Measurements from ENCODE around the gene IGFL2. TPM values are rescaled to one million over a fixed set of nuclear protein-coding genes. Genes with fewer than 3 reads are reported as not detected.
"Not testable (repeated sequence)": the region's sequence is repeated elsewhere in the genome, so short reads cannot be mapped to it uniquely, and the experiment has no call there.

The IGFL2 gene
- total RNA-seq, 2 donors from 2014 or later = not detected

- Mint-ChIP-seq H3K27ac (no peak overlapping the region), H3K9me3 (no peaks in the 10 kb centered on the region), H3K36me3 (ENCODE audit: low read depth) (no peaks in the 10 kb centered on the region), H3K4me1 (no peaks in the 10 kb centered on the region), H3K4me3 (no peak overlapping the region), H3K27me3 (peaks cover 55% of the 10 kb centered on the region)
- ATAC-seq (replicated peaks) = no peak
Observed at GRCh38 chr19:46191356-46191755, 43.3 kb downstream of the IGFL2 start.

DNA sequence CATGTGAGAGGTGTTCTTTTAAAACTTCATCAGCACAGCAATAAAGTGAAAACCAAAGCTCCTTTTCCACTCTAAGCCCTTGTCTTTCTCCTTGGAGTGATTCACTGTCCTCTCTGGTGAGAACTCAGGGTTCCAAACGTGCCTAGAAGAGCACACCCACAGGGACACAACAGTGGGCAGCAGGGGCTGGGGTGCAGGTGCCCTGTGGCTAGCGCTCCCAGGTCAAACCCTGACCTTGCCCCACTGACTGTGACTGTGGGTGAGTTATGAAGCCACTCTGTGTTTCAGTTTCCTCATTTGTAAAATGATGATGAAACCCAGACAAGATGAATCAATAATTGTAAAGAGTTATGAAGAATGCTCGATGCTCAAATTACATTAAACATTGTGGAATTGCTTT, 43.9 kb downstream of the IGFL2 start:
- H3K36me3 Mint-ChIP-seq (ENCODE audit: low read depth) = no peaks in the 10 kb centered on the region
- H3K9me3 Mint-ChIP-seq = no peaks in the 10 kb centered on the region
- H3K4me3 Mint-ChIP-seq = no peak overlapping the region
- no peak overlapping the region for H3K27ac Mint-ChIP-seq
- peaks cover 57% of the 10 kb centered on the region for H3K27me3 Mint-ChIP-seq
- no peak for ATAC-seq (replicated peaks)
- H3K4me1 Mint-ChIP-seq = no peaks in the 10 kb centered on the region

DNA sequence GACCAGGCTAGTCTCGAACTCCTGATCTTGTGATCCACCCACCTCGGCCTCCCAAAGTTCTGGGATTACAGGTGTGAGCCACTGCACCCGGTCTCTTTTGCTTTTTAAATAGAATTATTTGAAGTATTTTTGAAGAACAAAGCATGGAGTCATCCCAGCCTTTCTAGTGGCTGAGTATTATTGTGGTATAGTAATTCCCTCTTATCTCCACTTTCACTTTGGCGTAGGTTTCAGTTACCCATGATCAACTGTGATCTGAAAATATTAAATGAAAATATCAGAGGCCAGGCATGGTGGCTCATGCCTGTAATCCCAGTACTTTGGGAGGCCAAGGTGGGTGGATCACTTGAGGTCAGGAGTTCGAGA, 44.6 kb downstream of the IGFL2 start:
- not testable (repeated sequence) for H3K9me3 Mint-ChIP-seq; ATAC-seq (replicated peaks); H3K4me1 Mint-ChIP-seq; H3K4me3 Mint-ChIP-seq; H3K36me3 Mint-ChIP-seq (ENCODE audit: low read depth); H3K27ac Mint-ChIP-seq
- H3K27me3 Mint-ChIP-seq = peaks cover 62% of the 10 kb centered on the region

DNA sequence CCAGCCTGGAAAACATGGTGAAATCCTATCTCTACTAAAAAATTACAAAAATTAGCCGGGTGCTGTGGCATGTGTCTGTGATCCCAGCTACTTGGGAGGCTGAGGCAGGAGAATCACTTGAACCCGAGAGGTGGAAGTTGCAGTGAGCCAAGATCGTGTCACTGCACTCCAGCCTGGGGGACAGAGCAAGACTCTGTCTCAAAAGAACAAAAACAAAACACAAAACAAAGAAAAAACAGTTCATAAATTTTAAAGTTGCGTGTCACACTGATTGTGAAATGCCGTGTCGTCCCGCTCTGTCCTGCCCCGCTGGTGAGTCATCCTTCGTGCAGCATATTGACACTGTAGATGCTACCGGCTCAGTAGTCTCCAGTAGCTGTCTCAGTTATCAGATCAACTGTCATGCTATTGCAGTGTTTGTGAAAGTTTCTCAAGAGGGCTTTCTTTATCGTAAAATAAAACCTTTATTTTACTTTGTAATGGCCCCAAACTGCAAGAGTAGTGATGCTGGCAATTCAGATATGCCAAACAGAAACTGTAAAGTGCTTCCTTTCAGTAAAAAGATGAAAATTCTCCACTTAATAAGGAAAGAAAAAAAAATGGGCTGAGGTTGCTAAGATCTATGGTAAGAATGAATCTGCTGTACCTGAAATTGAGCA, 45.1 kb downstream of the IGFL2 start:
- ATAC-seq (replicated peaks) = peak; percentile 74

DNA sequence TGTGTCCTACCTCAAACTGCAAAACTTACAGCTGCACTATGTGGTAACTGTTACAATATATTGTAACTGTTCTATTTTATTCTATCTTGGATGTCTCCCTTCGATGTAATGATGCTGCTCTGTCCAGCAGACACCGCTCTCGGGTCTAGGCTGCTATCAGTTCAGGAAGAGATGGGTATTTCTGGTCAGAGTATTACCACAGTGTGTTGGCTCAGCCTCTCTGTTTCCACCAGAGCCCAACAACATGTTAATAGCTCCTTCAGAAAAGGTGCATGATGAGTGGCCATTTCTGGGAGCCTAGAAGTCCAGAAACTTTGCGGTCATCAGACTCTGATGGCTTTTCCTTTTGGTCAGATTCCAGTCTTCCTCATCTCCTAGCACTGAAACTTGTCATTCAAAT, 45.6 kb downstream of the IGFL2 start:
- H3K27ac Mint-ChIP-seq = no peak overlapping the region
- no peaks in the 10 kb centered on the region for H3K9me3 Mint-ChIP-seq
- no peaks in the 10 kb centered on the region for H3K36me3 Mint-ChIP-seq (ENCODE audit: low read depth)
- H3K27me3 Mint-ChIP-seq = peaks cover 56% of the 10 kb centered on the region
- ATAC-seq (replicated peaks) = no peak
- H3K4me1 Mint-ChIP-seq = no peaks in the 10 kb centered on the region
- no peak overlapping the region for H3K4me3 Mint-ChIP-seq

More for the DNA sequence above, 45.1 kb downstream of the IGFL2 start:
- Mint-ChIP-seq H3K4me3 (no peak overlapping the region), H3K27me3 (peaks cover 59% of the 10 kb centered on the region), H3K4me1 (no peaks in the 10 kb centered on the region), H3K27ac (no peak overlapping the region), H3K9me3 (no peaks in the 10 kb centered on the region), H3K36me3 (ENCODE audit: low read depth) (no peaks in the 10 kb centered on the region)

GRCh38 chr19:46195104-46195503, 47.1 kb downstream of the IGFL2 start:
- Mint-ChIP-seq H3K27ac (no peak overlapping the region), H3K27me3 (peaks cover 46% of the 10 kb centered on the region), H3K36me3 (ENCODE audit: low read depth) (no peaks in the 10 kb centered on the region), H3K4me3 (no peak overlapping the region), H3K9me3 (no peaks in the 10 kb centered on the region), H3K4me1 (no peaks in the 10 kb centered on the region)
- no peak for ATAC-seq (replicated peaks)

DNA sequence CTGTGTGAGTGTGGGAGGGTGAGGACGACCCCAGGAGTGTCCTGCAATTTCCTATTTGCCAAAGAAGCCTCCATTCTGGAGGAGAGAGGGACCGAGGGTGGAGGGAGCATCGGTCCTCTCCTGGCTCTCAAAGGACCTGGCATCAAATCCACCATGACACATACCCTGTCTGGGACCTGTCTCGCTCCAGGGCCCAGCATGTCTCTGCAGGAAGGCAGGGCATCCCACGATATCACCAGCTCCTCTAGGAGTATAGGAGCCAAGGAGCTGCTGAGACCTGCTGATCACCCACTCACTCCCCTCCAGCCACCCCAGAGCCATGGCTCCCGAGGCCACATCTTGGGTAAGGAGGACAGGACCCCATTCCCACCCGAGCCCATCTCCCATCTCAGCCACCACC, 47.9 kb downstream of the IGFL2 start:
- not testable (repeated sequence) for H3K4me1 Mint-ChIP-seq; H3K9me3 Mint-ChIP-seq; ATAC-seq (replicated peaks); H3K27ac Mint-ChIP-seq; H3K4me3 Mint-ChIP-seq; H3K36me3 Mint-ChIP-seq (ENCODE audit: low read depth)
- H3K27me3 Mint-ChIP-seq = peaks cover 43% of the 10 kb centered on the region

DNA sequence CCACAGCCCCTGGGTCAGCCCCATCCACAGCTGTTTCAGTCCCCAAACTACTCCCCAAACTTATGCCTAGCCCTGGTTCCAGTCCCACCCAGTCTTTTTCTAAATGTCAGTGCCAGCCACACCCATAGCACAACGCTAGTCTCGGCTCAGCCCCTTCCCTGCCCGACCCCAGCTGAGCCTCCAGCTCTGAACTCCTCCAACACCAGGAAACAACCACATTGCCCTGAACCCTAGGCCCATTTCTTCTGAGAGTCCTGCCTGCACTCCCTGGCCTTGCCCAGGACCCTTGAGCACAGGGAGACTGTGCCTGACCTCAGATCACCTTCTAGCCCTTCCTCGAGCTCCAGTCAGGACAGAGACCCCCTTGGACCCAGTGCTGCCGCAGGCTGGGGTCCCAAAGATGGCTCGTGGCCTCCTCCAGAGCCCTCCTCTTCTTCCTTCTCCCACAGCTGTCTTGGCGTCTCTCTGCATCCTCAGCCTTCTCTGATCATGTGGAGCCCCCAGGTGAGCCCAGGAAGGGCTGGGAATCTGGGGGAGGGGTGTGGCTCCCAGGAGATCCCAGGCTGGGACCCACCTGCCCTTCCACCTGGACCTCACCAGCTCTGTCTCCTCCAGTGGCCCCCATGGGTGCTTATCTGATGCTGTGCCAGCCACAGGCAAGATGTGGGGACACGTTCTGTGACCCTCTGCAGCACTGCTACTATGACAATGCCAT, 48.5 kb downstream of the IGFL2 start:
- Mint-ChIP-seq H3K27me3 (peaks cover 43% of the 10 kb centered on the region), H3K27ac (no peak overlapping the region), H3K9me3 (no peaks in the 10 kb centered on the region), H3K36me3 (ENCODE audit: low read depth) (no peaks in the 10 kb centered on the region), H3K4me1 (no peaks in the 10 kb centered on the region), H3K4me3 (no peak overlapping the region)
- no peak for ATAC-seq (replicated peaks)

DNA sequence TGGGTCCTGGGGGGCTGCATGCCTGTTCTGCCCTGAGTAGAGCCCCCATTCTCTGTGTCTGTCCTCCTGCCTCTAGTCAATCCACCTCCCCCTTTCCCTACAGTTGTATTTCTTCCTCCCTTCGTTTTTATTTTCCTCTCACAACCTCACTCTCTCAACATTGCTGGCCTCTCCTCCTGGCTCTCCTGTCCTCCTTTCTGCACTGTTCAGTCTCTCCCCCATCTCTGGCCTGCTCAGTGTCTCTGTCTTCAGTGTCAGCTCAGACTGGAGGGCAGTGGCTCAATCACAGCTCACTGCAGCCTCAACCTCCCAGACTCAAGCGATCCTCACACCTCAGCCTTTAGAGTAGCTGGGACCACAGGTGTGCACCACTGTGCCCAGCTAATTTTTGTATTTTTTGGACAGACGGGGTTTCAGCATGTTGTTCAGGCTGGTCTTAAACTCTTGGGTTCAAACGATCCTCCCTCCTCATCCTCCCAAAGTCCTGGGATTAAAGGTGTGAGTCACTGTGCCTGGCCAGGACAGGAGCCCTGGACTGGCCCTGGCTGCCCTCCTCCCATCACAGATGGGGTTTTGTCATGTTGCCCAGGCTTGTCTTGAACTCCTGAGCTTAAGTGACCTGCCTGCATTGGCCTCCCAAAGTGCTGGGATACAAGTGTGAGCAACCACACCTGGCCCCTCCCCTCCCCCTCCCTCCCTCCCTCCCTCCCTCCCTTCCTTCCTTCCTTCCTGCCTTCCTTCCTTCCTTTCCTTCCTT, 49.5 kb downstream of the IGFL2 start:
- H3K27me3 Mint-ChIP-seq = peaks cover 48% of the 10 kb centered on the region
- no peak for ATAC-seq (replicated peaks)
- no peak overlapping the region for H3K4me3 Mint-ChIP-seq
- H3K4me1 Mint-ChIP-seq = peaks cover 6% of the 10 kb centered on the region
- H3K9me3 Mint-ChIP-seq = no peaks in the 10 kb centered on the region
- H3K36me3 Mint-ChIP-seq (ENCODE audit: low read depth) = no peaks in the 10 kb centered on the region
- H3K27ac Mint-ChIP-seq = no peak overlapping the region

GRCh38 chr19:46198756-46199155, 50.7 kb downstream of the IGFL2 start:
- H3K36me3 Mint-ChIP-seq (ENCODE audit: low read depth) = no peaks in the 10 kb centered on the region
- H3K27ac Mint-ChIP-seq = no peak overlapping the region
- no peaks in the 10 kb centered on the region for H3K9me3 Mint-ChIP-seq
- H3K27me3 Mint-ChIP-seq = peaks cover 49% of the 10 kb centered on the region
- no peak overlapping the region for H3K4me3 Mint-ChIP-seq
- ATAC-seq (replicated peaks) = no peak
- H3K4me1 Mint-ChIP-seq = peaks cover 6% of the 10 kb centered on the region

- Mint-ChIP-seq H3K9me3 (no peaks in the 10 kb centered on the region), H3K27me3 (peaks cover 38% of the 10 kb centered on the region), H3K27ac (no peak overlapping the region), H3K36me3 (ENCODE audit: low read depth) (no peaks in the 10 kb centered on the region), H3K4me3 (no peak overlapping the region), H3K4me1 (peaks cover 6% of the 10 kb centered on the region)
- no peak for ATAC-seq (replicated peaks)
Observed at GRCh38 chr19:46201454-46202310, 53.6 kb downstream of the IGFL2 start.

- Mint-ChIP-seq H3K9me3 (no peaks in the 10 kb centered on the region), H3K27ac (no peak overlapping the region), H3K27me3 (peaks cover 31% of the 10 kb centered on the region), H3K4me1 (peaks cover 6% of the 10 kb centered on the region), H3K4me3 (no peak overlapping the region), H3K36me3 (ENCODE audit: low read depth) (no peaks in the 10 kb centered on the region)
- no peak for ATAC-seq (replicated peaks)
Observed at GRCh38 chr19:46202426-46202825, 54.4 kb downstream of the IGFL2 start.

GRCh38 chr19:46202872-46203860, 55.1 kb downstream of the IGFL2 start:
- no peak overlapping the region for H3K4me3 Mint-ChIP-seq
- no peak overlapping the region for H3K27ac Mint-ChIP-seq
- peaks cover 6% of the 10 kb centered on the region for H3K4me1 Mint-ChIP-seq
- no peak for ATAC-seq (replicated peaks)
- H3K9me3 Mint-ChIP-seq = no peaks in the 10 kb centered on the region
- no peaks in the 10 kb centered on the region for H3K36me3 Mint-ChIP-seq (ENCODE audit: low read depth)
- H3K27me3 Mint-ChIP-seq = peaks cover 32% of the 10 kb centered on the region
